OCI-LY7 (cell line): ENCODE data around the gene PPP2R2B. TPM values are rescaled to one million over a fixed set of nuclear protein-coding genes. Genes with fewer than 3 reads are reported as not detected.

ENCODE experiments used
- BruUV-seq: library from RNA; stranded (reverse); fragments of 400-500 nt; replicated peaks from 2 replicates; lab custom pipeline; 2021; lab: Mats Ljungman, UMichigan
- CTCF ChIA-PET: fragments of 300-600 bp; sonication (Branson Sonifier 250); formaldehyde crosslinking; loops from one replicate; lab custom pipeline; 2022; ENCODE audit warnings: antibody characterized with exemption; ENCODE audit not compliant: unreplicated experiment; lab: Charles Lee
- POLR2A ChIA-PET: fragments of 300-600 bp; sonication (Branson Sonifier 250); formaldehyde crosslinking; loops from one replicate; lab custom pipeline; 2022; ENCODE audit warnings: antibody characterized with exemption; lab: Charles Lee
- DNase-seq: peaks from one replicate; pipeline ENCODE4 v3.0.0-alpha.2; 2015; ENCODE audit warnings: low spot score
- H2AFZ ChIP-seq: fragments of 200-600 bp; sonication (generic), shearing (Covaris generic); 2 replicates; pipeline ENCODE4 v1.6.1; 2014; ENCODE audit warnings: mild to moderate bottlenecking, antibody characterized with exemption, low read length, moderate library complexity
- H3K27ac ChIP-seq: fragments of 200-600 bp; sonication (generic); 2 replicates; pipeline ENCODE4 v1.5.1; 2014; ENCODE audit warnings: mixed run types, low read depth, mild to moderate bottlenecking, moderate library complexity, low read length, inconsistent platforms; ENCODE audit not compliant: poor library complexity, severe bottlenecking
- H3K36me3 ChIP-seq: fragments of 200-600 bp; sonication (generic); 2 replicates; pipeline ENCODE4 v1.6.1; 2014; ENCODE audit warnings: mild to moderate bottlenecking, antibody characterized with exemption, low read length, moderate library complexity, mixed read lengths; ENCODE audit not compliant: insufficient read depth
- H3K4me1 ChIP-seq: fragments of 200-600 bp; sonication (generic); 2 replicates; pipeline ENCODE4 v1.5.1; 2014; ENCODE audit warnings: mild to moderate bottlenecking, low read length; ENCODE audit not compliant: insufficient read depth, poor library complexity, severe bottlenecking
- H3K4me2 ChIP-seq: fragments of 200-600 bp; sonication (generic); 2 replicates; pipeline ENCODE4 v1.6.1; 2014; ENCODE audit warnings: mild to moderate bottlenecking, low read length
- H3K4me3 ChIP-seq: fragments of 200-600 bp; sonication (generic); 2 replicates; pipeline ENCODE4 v1.5.1; 2014; ENCODE audit warnings: mild to moderate bottlenecking, low read depth, low read length; ENCODE audit not compliant: poor library complexity, severe bottlenecking
- H3K79me2 ChIP-seq: fragments of 200-600 bp; sonication (generic); 2 replicates; pipeline ENCODE4 v1.6.1; 2016; ENCODE audit warnings: low read depth, mild to moderate bottlenecking, low read length, moderate library complexity, mixed read lengths; ENCODE audit not compliant: insufficient read depth
- H3K9me2 ChIP-seq: fragments of 200-600 bp; sonication (generic); 2 replicates; pipeline ENCODE4 v1.6.1; 2016; ENCODE audit warnings: mild to moderate bottlenecking, low read length, mixed read lengths; ENCODE audit not compliant: insufficient read depth
- H3K9me3 ChIP-seq: fragments of 200-600 bp; sonication (generic); 2 replicates; pipeline ENCODE4 v1.6.1; 2014; ENCODE audit warnings: mild to moderate bottlenecking, mixed run types, low read length, mixed read lengths
- H4K20me1 ChIP-seq: fragments of 200-600 bp; sonication (generic); 2 replicates; pipeline ENCODE4 v1.6.1; 2014; ENCODE audit warnings: mild to moderate bottlenecking, antibody characterized with exemption, low read length, moderate library complexity, mixed read lengths; ENCODE audit not compliant: insufficient read depth
- EZH2phosphoT487 ChIP-seq: fragments of 200-600 bp; sonication (generic); IDR thresholded peaks from 2 replicates; pipeline ENCODE4 v1.6.1; 2018; ENCODE audit warnings: low read depth, borderline replicate concordance, mild to moderate bottlenecking, mixed run types, antibody characterized with exemption, low read length, moderate library complexity, mixed read lengths
- intact Hi-C: fragments of 100-400 bp; cut with micrococcal nuclease; formaldehyde crosslinking; loops from one replicate; pipeline ENCODE4 v1.10.0; 2022; ENCODE audit not compliant: unreplicated experiment
- total RNA-seq, 2 experiments: library from RNA; depleted of rRNA in 1 of 2; stranded (reverse); fragments of >200 nt in 1 of 2; shearing (Covaris generic) in 1 of 2; gene quantifications; 2 replicates each; pipeline ENCODE4 v1.2.3, GENCODE V29; 2014 to 2022
- TF ChIP-seq, protein P1 (sequence below): fragments of 200-600 bp; sonication (generic); conservative IDR thresholded peaks from 2 replicates; pipeline ENCODE4 v1.5.1; 2014; ENCODE audit warnings: mild to moderate bottlenecking, antibody characterized with exemption, low read length, moderate library complexity, mixed read lengths

Gene PPP2R2B
- total RNA-seq, 2 experiments from 2014 or later: not detected

DNA sequence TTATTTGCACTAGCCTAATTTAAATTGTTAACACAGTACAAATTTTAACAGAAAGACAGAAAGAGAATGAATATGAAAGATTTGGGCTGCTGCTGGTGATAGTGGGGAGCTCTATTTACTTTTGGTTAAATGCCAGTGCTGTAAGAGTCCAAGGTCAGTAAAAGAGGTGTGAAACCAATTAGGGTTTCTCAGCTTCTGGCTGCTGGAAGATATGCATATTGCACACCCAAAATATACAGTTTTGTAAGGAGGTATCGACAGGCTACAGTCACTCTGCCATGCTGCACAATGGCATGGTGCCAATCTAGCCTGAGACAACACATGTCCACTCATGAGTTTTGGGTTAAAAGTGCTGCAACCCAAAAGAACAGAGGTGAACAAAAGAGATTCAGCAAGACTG is 79.3 kb downstream of the PPP2R2B start:
- no TSS peak for BruUV-seq
- H4K20me1 ChIP-seq: no peaks in the 10 kb centered on the region
- DNase-seq: no peak
- H3K4me2 ChIP-seq: no peak overlapping the region
- no peaks in the 10 kb centered on the region for H3K79me2 ChIP-seq
- no peaks in the 10 kb centered on the region for H3K9me2 ChIP-seq
- no peaks in the 10 kb centered on the region for H3K9me3 ChIP-seq
- ChIA-PET POLR2A (no interaction called here), CTCF (no interaction called here)
- intact Hi-C loops: no loop called here
- H2AFZ ChIP-seq: no peak overlapping the region
- H3K27ac ChIP-seq: no peak overlapping the region
- TF ChIP-seq, protein P1, sequence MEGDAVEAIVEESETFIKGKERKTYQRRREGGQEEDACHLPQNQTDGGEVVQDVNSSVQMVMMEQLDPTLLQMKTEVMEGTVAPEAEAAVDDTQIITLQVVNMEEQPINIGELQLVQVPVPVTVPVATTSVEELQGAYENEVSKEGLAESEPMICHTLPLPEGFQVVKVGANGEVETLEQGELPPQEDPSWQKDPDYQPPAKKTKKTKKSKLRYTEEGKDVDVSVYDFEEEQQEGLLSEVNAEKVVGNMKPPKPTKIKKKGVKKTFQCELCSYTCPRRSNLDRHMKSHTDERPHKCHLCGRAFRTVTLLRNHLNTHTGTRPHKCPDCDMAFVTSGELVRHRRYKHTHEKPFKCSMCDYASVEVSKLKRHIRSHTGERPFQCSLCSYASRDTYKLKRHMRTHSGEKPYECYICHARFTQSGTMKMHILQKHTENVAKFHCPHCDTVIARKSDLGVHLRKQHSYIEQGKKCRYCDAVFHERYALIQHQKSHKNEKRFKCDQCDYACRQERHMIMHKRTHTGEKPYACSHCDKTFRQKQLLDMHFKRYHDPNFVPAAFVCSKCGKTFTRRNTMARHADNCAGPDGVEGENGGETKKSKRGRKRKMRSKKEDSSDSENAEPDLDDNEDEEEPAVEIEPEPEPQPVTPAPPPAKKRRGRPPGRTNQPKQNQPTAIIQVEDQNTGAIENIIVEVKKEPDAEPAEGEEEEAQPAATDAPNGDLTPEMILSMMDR: no peak
- TF ChIP-seq EZH2phosphoT487: no peak
- H3K36me3 ChIP-seq: no peaks in the 10 kb centered on the region
- H3K4me1 ChIP-seq: no peaks in the 10 kb centered on the region
- H3K4me3 ChIP-seq: no peak overlapping the region

DNA sequence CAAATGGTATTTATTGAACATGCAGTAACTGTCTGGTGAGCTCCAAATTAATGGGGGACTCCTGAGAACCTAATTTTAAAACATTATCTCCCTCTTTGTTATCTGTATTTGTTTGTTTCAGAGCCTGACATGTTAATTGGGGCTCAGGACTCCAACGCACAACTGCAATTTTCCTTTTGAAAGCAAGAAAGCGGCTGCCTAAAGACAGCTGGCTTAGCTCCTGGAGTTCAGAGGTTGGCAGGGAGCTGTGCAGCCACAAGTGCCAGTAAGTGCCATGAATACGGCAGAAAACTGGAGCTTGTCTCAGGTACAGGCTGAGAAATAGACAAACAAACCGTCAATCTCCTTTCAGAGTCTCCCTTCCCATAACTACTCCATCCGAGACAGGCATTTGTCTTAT is 80.9 kb downstream of the PPP2R2B start:
- no peak for DNase-seq
- intact Hi-C loops: no loop called here
- Histone ChIP-seq H3K9me2 (no peaks in the 10 kb centered on the region), H3K27ac (no peak overlapping the region), H4K20me1 (no peaks in the 10 kb centered on the region), H3K36me3 (no peaks in the 10 kb centered on the region), H3K4me3 (no peak overlapping the region), H3K4me2 (no peak overlapping the region), H2AFZ (no peak overlapping the region), H3K4me1 (no peaks in the 10 kb centered on the region), H3K9me3 (no peaks in the 10 kb centered on the region), H3K79me2 (no peaks in the 10 kb centered on the region)
- ChIA-PET CTCF (no interaction called here), POLR2A (interaction anchor here (1.0 to 1.5 kb wide), 2 partner anchors 12 to 26 kb away, joined by 3 to 4 read pairs; no protein-coding TSS in a partner anchor)
- TF ChIP-seq, protein P1: no peak
- TF ChIP-seq EZH2phosphoT487: no peak
- no TSS peak for BruUV-seq

DNA sequence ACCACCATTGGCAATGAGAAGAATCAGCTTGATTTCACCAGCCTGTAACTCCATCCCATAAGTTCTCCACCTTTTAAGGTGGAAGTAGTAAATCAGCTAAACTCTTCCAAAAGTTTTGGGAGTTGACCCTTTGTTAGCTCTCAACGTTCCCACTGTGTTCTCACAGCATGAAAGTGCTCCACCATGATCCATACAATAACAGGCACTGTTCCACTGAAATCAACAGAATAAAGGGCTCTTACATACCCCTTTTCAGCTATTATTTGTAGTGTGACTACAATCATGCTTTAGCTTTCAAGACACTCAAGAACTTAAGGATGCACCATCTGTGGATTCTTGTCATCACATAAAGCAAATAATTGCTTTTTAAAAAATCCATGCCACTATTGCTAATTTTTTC is 81.6 kb downstream of the PPP2R2B start:
- no peak for DNase-seq
- Histone ChIP-seq H3K4me3 (no peak overlapping the region), H3K36me3 (no peaks in the 10 kb centered on the region), H3K4me1 (no peaks in the 10 kb centered on the region), H3K27ac (no peak overlapping the region), H4K20me1 (no peaks in the 10 kb centered on the region), H3K79me2 (no peaks in the 10 kb centered on the region), H2AFZ (no peak overlapping the region), H3K9me2 (no peaks in the 10 kb centered on the region), H3K4me2 (no peak overlapping the region), H3K9me3 (no peaks in the 10 kb centered on the region)
- no TSS peak for BruUV-seq
- intact Hi-C loops: no loop called here
- ChIA-PET POLR2A (interaction anchor here (0.7 to 1.5 kb wide), 2 partner anchors 27 to 254 kb away, joined by 3 read pairs; no protein-coding TSS in a partner anchor), CTCF (no interaction called here)
- TF ChIP-seq EZH2phosphoT487: no peak
- TF ChIP-seq, protein P1: no peak
